GM23248 (cell line): Measurements from ENCODE around the gene MYOM3. TPM values are rescaled to one million over a fixed set of nuclear protein-coding genes. Genes with fewer than 3 reads are reported as not detected.

Experiments
- DNase-seq: peaks from one replicate; pipeline ENCODE4 v3.0.0-alpha.2; 2015
- H2AFZ ChIP-seq: fragments of 200-600 bp; sonication (generic); 2 replicates; pipeline ENCODE4 v1.6.1; 2016; ENCODE audit warnings: antibody characterized with exemption
- H3F3A ChIP-seq: fragments of 200-600 bp; sonication (generic); 2 replicates; pipeline ENCODE4 v1.6.1; 2016; ENCODE audit warnings: mild to moderate bottlenecking, antibody characterized with exemption, mixed run types; ENCODE audit not compliant: insufficient read depth
- H3K27ac ChIP-seq: fragments of 200-600 bp; sonication (generic); 2 replicates; pipeline ENCODE4 v1.5.1; 2016; ENCODE audit warnings: mild to moderate bottlenecking
- H3K27me3 ChIP-seq: fragments of 200-600 bp; sonication (generic); replicated peaks from 2 replicates; pipeline ENCODE4 v1.6.1; 2016; ENCODE audit warnings: mild to moderate bottlenecking; ENCODE audit not compliant: insufficient read depth
- H3K36me3 ChIP-seq: fragments of 200-600 bp; sonication (generic); 2 replicates; pipeline ENCODE4 v1.6.1; 2016; ENCODE audit warnings: low read depth, mild to moderate bottlenecking
- H3K4me1 ChIP-seq: fragments of 200-600 bp; sonication (generic); 2 replicates; pipeline ENCODE4 v1.6.1; 2016; ENCODE audit warnings: mild to moderate bottlenecking; ENCODE audit not compliant: insufficient read depth
- H3K4me2 ChIP-seq: fragments of 200-600 bp; sonication (generic); one replicate; pipeline ENCODE4 v1.6.1; 2016; ENCODE audit warnings: mild to moderate bottlenecking; ENCODE audit not compliant: unreplicated experiment
- H3K4me3 ChIP-seq: fragments of 200-600 bp; sonication (generic); 2 replicates; pipeline ENCODE4 v1.5.1; 2016; ENCODE audit warnings: mild to moderate bottlenecking
- H3K79me2 ChIP-seq: fragments of 200-600 bp; sonication (generic); 2 replicates; pipeline ENCODE4 v1.6.1; 2016; ENCODE audit warnings: mild to moderate bottlenecking; ENCODE audit not compliant: insufficient read depth
- H3K9ac ChIP-seq: fragments of 200-600 bp; sonication (generic); 2 replicates; pipeline ENCODE4 v1.6.1; 2016; ENCODE audit warnings: mild to moderate bottlenecking
- H3K9me2 ChIP-seq: fragments of 200-600 bp; sonication (generic); 2 replicates; pipeline ENCODE4 v1.6.1; 2016; ENCODE audit warnings: mixed run types, mild to moderate bottlenecking, moderate library complexity; ENCODE audit not compliant: insufficient read depth
- H3K9me3 ChIP-seq: fragments of 200-600 bp; sonication (generic); one replicate; pipeline ENCODE4 v1.6.1; 2017; ENCODE audit warnings: low read depth
- H4K20me1 ChIP-seq: fragments of 200-600 bp; sonication (generic); 2 replicates; pipeline ENCODE4 v1.6.0; 2016; ENCODE audit not compliant: insufficient read depth
- EZH2 ChIP-seq: fragments of 200-600 bp; sonication (generic); IDR thresholded peaks from 2 replicates; pipeline ENCODE4 v1.6.1; 2018; ENCODE audit warnings: antibody characterized with exemption, mild to moderate bottlenecking; ENCODE audit not compliant: insufficient read depth, poor library complexity, severe bottlenecking
- EZH2phosphoT487 ChIP-seq: fragments of 200-600 bp; sonication (generic); IDR thresholded peaks from 2 replicates; pipeline ENCODE4 v1.6.1; 2018; ENCODE audit warnings: antibody characterized with exemption, moderate library complexity, mild to moderate bottlenecking, low read depth; ENCODE audit not compliant: insufficient read depth
- WGBS, 2 experiments: methylation state at CpG; one replicate each; pipeline ENCODE4 v1.1.6; 2015 to 2017; ENCODE audit warnings: low lambda C conversion rate in 2 of 2, low coverage in 1 of 2; ENCODE audit errors: missing lambda C conversion rate in 2 of 2; 5-methylcytosine and 5-hydroxymethylcytosine counted together
- in situ Hi-C: fragments of 300-500 bp; cut with MboI; formaldehyde crosslinking; loops from 2 replicates; pipeline ENCODE4 v1.15.0; 2020
- polyA plus RNA-seq: library from polyadenylated mRNA; unstranded; fragments of >200 nt; fragmentation: Nextera tagmentation; extraction: Ambion mirVana; gene quantifications from 2 replicates; pipeline ENCODE4 v1.2.1, GENCODE V29; 2016
- total RNA-seq: library from RNA; depleted of rRNA; stranded (reverse); fragments of >200 nt; shearing (Covaris generic); gene quantifications from 2 replicates; pipeline ENCODE4 v1.2.3, GENCODE V29; 2014

MYOM3 gene
- total and polyA plus RNA-seq, 2 experiments from 2014 or later, result 1.2 to 1.4 TPM

DNA sequence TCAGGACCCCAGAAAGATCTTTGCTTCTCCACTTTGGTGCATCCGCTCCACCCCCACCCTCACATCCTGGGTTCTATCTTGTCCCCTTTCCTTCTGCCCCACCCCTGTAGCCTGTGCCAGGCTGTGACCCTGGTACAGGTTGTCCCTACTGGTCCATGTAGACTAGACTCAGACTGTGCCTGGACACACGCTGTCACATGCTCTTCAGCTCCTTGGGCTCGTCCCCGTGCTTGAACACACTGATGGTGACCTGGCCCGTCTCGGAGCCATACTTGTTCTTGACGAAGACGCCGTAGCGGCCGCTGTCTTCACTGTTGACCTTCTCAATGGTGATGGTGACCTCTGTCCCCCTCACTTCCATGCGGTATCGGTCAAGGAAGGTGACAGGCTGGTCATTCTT, 54.8 kb downstream of the MYOM3 start:
- TF ChIP-seq EZH2, result no peak
- TF ChIP-seq EZH2phosphoT487, result no peak
- no peak overlapping the region for H3K27ac ChIP-seq
- no peaks in the 10 kb centered on the region for H3K9me3 ChIP-seq
- H3K79me2 ChIP-seq, result no peaks in the 10 kb centered on the region
- H3K4me2 ChIP-seq, result no peak overlapping the region
- H3K4me3 ChIP-seq, result no peak overlapping the region
- H3K27me3 ChIP-seq, result no peaks in the 10 kb centered on the region
- H3K9ac ChIP-seq, result no peak overlapping the region
- H3F3A ChIP-seq, result no peaks in the 10 kb centered on the region
- H3K4me1 ChIP-seq, result no peaks in the 10 kb centered on the region
- 87 to 90% methylated on average over 12 to 13 of the region's 13 CpGs for WGBS, 2 experiments
- H3K9me2 ChIP-seq, result no peaks in the 10 kb centered on the region
- no peak for DNase-seq
- no peaks in the 10 kb centered on the region for H3K36me3 ChIP-seq
- in situ Hi-C loops, result no loop called here
- H2AFZ ChIP-seq, result no peak overlapping the region
- H4K20me1 ChIP-seq, result no peaks in the 10 kb centered on the region

DNA sequence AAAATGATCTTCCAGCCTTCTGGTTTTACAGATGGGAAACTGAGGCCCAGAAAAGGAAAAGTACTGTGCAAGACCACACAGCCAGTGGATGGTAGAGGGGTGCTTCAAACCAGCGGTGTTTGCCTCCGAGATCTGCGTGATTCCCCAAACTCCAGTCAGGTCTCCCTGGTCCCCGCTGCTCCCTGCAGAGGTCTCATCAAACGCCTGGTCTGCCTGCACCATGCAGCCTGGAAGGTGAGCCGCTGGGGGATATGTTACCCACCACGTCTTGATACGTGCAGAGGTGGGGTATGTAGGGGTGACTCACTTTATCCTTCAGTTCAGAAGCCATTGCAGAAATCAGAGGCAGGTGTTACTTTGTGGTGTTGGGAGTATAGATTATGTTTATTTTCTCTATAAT, 56.3 kb downstream of the MYOM3 start:
- H3K9me2 ChIP-seq, result no peaks in the 10 kb centered on the region
- no peak overlapping the region for H3K4me2 ChIP-seq
- H4K20me1 ChIP-seq, result no peaks in the 10 kb centered on the region
- H3K79me2 ChIP-seq, result no peaks in the 10 kb centered on the region
- TF ChIP-seq EZH2, result no peak
- TF ChIP-seq EZH2phosphoT487, result no peak
- H3K36me3 ChIP-seq, result no peaks in the 10 kb centered on the region
- in situ Hi-C loops, result no loop called here
- H2AFZ ChIP-seq, result no peak overlapping the region
- no peaks in the 10 kb centered on the region for H3K4me1 ChIP-seq
- H3F3A ChIP-seq, result no peaks in the 10 kb centered on the region
- no peak overlapping the region for H3K9ac ChIP-seq
- no peak overlapping the region for H3K27ac ChIP-seq
- no peak for DNase-seq
- 79 to 81% methylated on average over 8 of the region's 8 CpGs for WGBS, 2 experiments
- no peaks in the 10 kb centered on the region for H3K9me3 ChIP-seq
- H3K4me3 ChIP-seq, result no peak overlapping the region
- H3K27me3 ChIP-seq, result no peaks in the 10 kb centered on the region

DNA sequence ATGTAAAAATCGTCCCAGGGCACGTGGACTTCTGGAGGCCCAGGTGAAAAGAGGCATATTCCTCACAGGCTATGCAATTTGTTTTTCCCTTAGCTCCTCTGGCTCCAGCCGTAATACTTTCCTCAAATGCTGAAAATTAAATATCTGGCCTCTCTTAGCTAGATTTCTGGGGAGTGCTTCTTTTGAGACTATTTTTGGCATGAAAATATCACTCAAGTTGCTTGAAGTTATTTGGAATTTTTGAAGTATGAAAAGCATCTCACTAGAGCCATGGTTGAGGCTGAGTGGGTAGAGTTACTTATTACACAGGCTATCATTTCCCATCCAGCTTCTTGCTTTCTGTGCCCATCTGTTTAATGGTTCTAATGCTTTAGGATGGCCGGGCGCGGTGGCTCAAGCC, 59.7 kb downstream of the MYOM3 start:
- DNase-seq, result no peak
- in situ Hi-C loops, result no loop called here
- no peak overlapping the region for H3K9ac ChIP-seq
- no peaks in the 10 kb centered on the region for H3K9me2 ChIP-seq
- H3F3A ChIP-seq, result peaks cover 2% of the 10 kb centered on the region; the same call in 1 of the 2 replicates
- H3K36me3 ChIP-seq, result no peaks in the 10 kb centered on the region
- no peaks in the 10 kb centered on the region for H3K9me3 ChIP-seq
- no peaks in the 10 kb centered on the region for H4K20me1 ChIP-seq
- peaks cover 5% of the 10 kb centered on the region for H3K4me1 ChIP-seq
- H2AFZ ChIP-seq, result no peak overlapping the region
- no peak overlapping the region for H3K4me3 ChIP-seq
- 59 to 64% methylated on average over 6 of the region's 6 CpGs for whole genome bisulfite sequencing, 2 experiments
- TF ChIP-seq EZH2phosphoT487, result no peak
- H3K4me2 ChIP-seq, result no peak overlapping the region
- no peaks in the 10 kb centered on the region for H3K27me3 ChIP-seq
- no peaks in the 10 kb centered on the region for H3K79me2 ChIP-seq
- H3K27ac ChIP-seq, result no peak overlapping the region

DNA sequence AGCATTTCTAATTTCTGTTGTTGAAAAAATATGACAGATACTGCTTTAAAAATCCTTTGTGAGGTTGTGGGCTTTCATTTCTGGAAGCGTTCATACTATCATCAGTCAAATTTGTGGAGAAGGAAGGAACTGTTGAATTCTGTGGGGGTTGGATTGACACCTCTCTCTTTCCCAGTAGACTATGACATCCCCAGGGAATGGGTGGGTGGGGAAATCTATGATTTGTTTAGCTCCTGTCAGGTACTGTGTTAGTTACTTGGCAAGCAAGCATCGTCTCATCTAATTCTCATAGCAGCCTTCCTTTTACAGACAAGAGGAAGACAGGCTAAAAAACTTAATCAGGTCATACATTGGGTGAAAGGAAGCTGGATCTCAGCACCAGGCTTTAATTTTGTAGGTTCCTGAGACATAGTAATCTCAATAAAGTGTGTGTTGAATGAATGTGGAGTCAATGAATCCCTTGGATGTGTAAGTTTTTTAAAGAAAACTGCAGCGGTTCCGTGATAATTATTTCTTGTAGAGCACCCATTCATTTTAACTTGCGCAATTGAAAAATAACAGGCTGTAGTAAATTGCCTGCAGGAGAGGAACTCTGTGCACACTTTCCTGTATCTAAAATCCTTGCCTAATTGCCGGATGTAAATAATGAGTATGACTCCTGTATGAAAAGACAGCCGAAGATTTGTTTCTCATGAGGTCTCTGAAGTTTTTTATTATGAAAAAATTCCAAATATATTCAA, 60.6 kb downstream of the MYOM3 start:
- 80 to 84% methylated on average over 7 of the region's 7 CpGs for WGBS, 2 experiments
- H3K4me2 ChIP-seq, result no peak overlapping the region
- H3K4me3 ChIP-seq, result no peak overlapping the region
- no peaks in the 10 kb centered on the region for H3K9me3 ChIP-seq
- no peaks in the 10 kb centered on the region for H4K20me1 ChIP-seq
- no peaks in the 10 kb centered on the region for H3K36me3 ChIP-seq
- no peak for DNase-seq
- no peaks in the 10 kb centered on the region for H3K27me3 ChIP-seq
- no peaks in the 10 kb centered on the region for H3K9me2 ChIP-seq
- no peak overlapping the region for H3K9ac ChIP-seq
- in situ Hi-C loops, result no loop called here
- no peak for TF ChIP-seq EZH2
- no peak for TF ChIP-seq EZH2phosphoT487
- no peaks in the 10 kb centered on the region for H3K79me2 ChIP-seq
- H3F3A ChIP-seq, result peaks cover 10% of the 10 kb centered on the region
- H2AFZ ChIP-seq, result no peak overlapping the region
- peaks cover 13% of the 10 kb centered on the region for H3K4me1 ChIP-seq
- no peak overlapping the region for H3K27ac ChIP-seq
